ENCODE data around the gene TMEM141. TPM values are rescaled to one million over a fixed set of nuclear protein-coding genes. Genes with fewer than 3 reads are reported as not detected.

Gene TMEM141
- total RNA-seq, 1 experiment from 2014 or later: 32.7 TPM

- DNase-seq (ENCODE audit: low spot score): peak; percentile 73
- Histone ChIP-seq H3K4me3 (ENCODE audit: low read depth, low read length, poor library complexity, severe bottlenecking) (peak overlapping the region; percentile 44), H3K4me1 (ENCODE audit: insufficient read depth, low read length, poor library complexity, severe bottlenecking) (no peaks in the 10 kb centered on the region), H3K27ac (ENCODE audit: low read depth, low read length, poor library complexity, severe bottlenecking) (no peak overlapping the region), H3K27me3 (replicated peaks; ENCODE audit: insufficient read depth, low read depth, low read length, poor library complexity) (no peaks in the 10 kb centered on the region), H3K36me3 (ENCODE audit: insufficient read depth, low read length, poor library complexity, severe bottlenecking) (no peaks in the 10 kb centered on the region), H3K9me3 (ENCODE audit: low read depth, low read length, poor library complexity, severe bottlenecking) (peaks cover 7% of the 10 kb centered on the region)
- no TSS peak for BruUV-seq (replicated peaks)
- ChIA-PET POLR2A (ENCODE audit: low non-redundant PET) (no interaction called here), CTCF (interaction anchor here (0.6 to 0.7 kb wide), 4 partner anchors 8 to 223 kb away, joined by 3 to 14 read pairs (median 4); partner anchors contain the start of gene PAXX)
- TF ChIP-seq EZH2 (IDR thresholded peaks at IDR 0.05; ENCODE audit: borderline replicate concordance, low read depth, low read length, poor library complexity, severe bottlenecking) (no peak), CTCF (conservative IDR thresholded peaks at IDR 0.05; ENCODE audit: low read depth, low read length) (peak; percentile 65)
- intact Hi-C loops (cut with micrococcal nuclease; ENCODE audit: unreplicated experiment): no loop called here
Measured at GRCh38 chr9:136769710-136770191, 21.4 kb upstream of the TMEM141 start.

GRCh38 chr9:136771907-136772415 is 19.2 kb upstream of the TMEM141 start:
- H3K27ac ChIP-seq (ENCODE audit: low read depth, low read length, poor library complexity, severe bottlenecking): no peak overlapping the region

GRCh38 chr9:136773386-136774044 is 17.6 kb upstream of the TMEM141 start:
- peak; percentile 66 for DNase-seq (ENCODE audit: low spot score)
- intact Hi-C loops (cut with micrococcal nuclease; ENCODE audit: unreplicated experiment): no loop called here
- Histone ChIP-seq H3K36me3 (ENCODE audit: insufficient read depth, low read length, poor library complexity, severe bottlenecking) (no peaks in the 10 kb centered on the region), H3K27me3 (replicated peaks; ENCODE audit: insufficient read depth, low read depth, low read length, poor library complexity) (no peaks in the 10 kb centered on the region), H3K4me1 (ENCODE audit: insufficient read depth, low read length, poor library complexity, severe bottlenecking) (no peaks in the 10 kb centered on the region), H3K4me3 (ENCODE audit: low read depth, low read length, poor library complexity, severe bottlenecking) (no peak overlapping the region), H3K9me3 (ENCODE audit: low read depth, low read length, poor library complexity, severe bottlenecking) (peaks cover 7% of the 10 kb centered on the region), H3K27ac (ENCODE audit: low read depth, low read length, poor library complexity, severe bottlenecking) (no peak overlapping the region)
- ChIA-PET CTCF (no interaction called here), POLR2A (ENCODE audit: low non-redundant PET) (no interaction called here)
- no TSS peak for BruUV-seq (replicated peaks)
- TF ChIP-seq EZH2 (IDR thresholded peaks at IDR 0.05; ENCODE audit: borderline replicate concordance, low read depth, low read length, poor library complexity, severe bottlenecking) (no peak), CTCF (conservative IDR thresholded peaks at IDR 0.05; ENCODE audit: low read depth, low read length) (no peak)

More at GRCh38 chr9:136771907-136772415, 19.2 kb upstream of the TMEM141 start:
- Histone ChIP-seq H3K4me3 (ENCODE audit: low read depth, low read length, poor library complexity, severe bottlenecking) (no peak overlapping the region), H3K4me1 (ENCODE audit: insufficient read depth, low read length, poor library complexity, severe bottlenecking) (no peaks in the 10 kb centered on the region), H3K36me3 (ENCODE audit: insufficient read depth, low read length, poor library complexity, severe bottlenecking) (no peaks in the 10 kb centered on the region), H3K27me3 (replicated peaks; ENCODE audit: insufficient read depth, low read depth, low read length, poor library complexity) (no peaks in the 10 kb centered on the region), H3K9me3 (ENCODE audit: low read depth, low read length, poor library complexity, severe bottlenecking) (peaks cover 7% of the 10 kb centered on the region)
- no peak for DNase-seq (ENCODE audit: low spot score)
- TF ChIP-seq CTCF (conservative IDR thresholded peaks at IDR 0.05; ENCODE audit: low read depth, low read length) (no peak), EZH2 (IDR thresholded peaks at IDR 0.05; ENCODE audit: borderline replicate concordance, low read depth, low read length, poor library complexity, severe bottlenecking) (no peak)
- intact Hi-C loops (cut with micrococcal nuclease; ENCODE audit: unreplicated experiment): no loop called here
- CTCF ChIA-PET: interaction anchor here (0.5 to 0.8 kb wide), 2 partner anchors 194 to 278 kb away, joined by 3 to 11 read pairs; no protein-coding TSS in a partner anchor
- POLR2A ChIA-PET (ENCODE audit: low non-redundant PET): no interaction called here
- BruUV-seq (replicated peaks): no TSS peak

Measured in A673 (cell line).